ENCODE measurements around the gene CECR2.

- TF ChIP-seq CTCF (IDR thresholded peaks at IDR 0.05), result no peak
- TF ChIP-seq REST (IDR thresholded peaks at IDR 0.05; ENCODE audit: insufficient read depth in 1 of 2, low read depth in 2 of 2, low read length in 1 of 2), result no peak
These were observed 143.7 kb downstream of the CECR2 start for GRCh38 chr22:17512960-17513359.
